ENCODE data around the gene DSC2. TPM values are rescaled to one million over a fixed set of nuclear protein-coding genes. Genes with fewer than 3 reads are reported as not detected.

The DSC2 gene
- total RNA-seq, 4 donors from 2014 or later, result 1.4 to 15.4 (median 2.8) TPM

DNA sequence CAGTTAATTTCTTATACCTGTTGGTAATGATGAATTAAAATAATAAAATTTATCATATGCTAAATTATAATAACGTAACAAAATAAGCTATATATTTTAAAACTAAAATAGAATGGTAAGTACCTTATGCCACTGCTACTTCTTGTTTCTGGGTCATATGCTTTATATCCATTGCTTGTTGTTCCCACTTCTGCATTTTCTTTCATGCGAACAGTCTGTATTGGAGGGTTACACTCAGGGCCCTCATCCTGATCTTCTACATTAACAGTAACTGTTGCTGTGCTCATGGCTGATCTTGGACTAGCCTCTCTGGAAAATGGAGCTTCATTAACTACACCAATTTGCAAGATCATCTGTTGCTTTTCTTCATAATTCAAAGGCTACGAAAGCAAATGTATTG is 22.2 kb downstream of the DSC2 start:
- no peak for TF ChIP-seq POLR2AphosphoS5 (IDR thresholded peaks at IDR 0.05)
- no peak for TF ChIP-seq POLR2A (IDR thresholded peaks at IDR 0.05)
- TF ChIP-seq, protein P1, sequence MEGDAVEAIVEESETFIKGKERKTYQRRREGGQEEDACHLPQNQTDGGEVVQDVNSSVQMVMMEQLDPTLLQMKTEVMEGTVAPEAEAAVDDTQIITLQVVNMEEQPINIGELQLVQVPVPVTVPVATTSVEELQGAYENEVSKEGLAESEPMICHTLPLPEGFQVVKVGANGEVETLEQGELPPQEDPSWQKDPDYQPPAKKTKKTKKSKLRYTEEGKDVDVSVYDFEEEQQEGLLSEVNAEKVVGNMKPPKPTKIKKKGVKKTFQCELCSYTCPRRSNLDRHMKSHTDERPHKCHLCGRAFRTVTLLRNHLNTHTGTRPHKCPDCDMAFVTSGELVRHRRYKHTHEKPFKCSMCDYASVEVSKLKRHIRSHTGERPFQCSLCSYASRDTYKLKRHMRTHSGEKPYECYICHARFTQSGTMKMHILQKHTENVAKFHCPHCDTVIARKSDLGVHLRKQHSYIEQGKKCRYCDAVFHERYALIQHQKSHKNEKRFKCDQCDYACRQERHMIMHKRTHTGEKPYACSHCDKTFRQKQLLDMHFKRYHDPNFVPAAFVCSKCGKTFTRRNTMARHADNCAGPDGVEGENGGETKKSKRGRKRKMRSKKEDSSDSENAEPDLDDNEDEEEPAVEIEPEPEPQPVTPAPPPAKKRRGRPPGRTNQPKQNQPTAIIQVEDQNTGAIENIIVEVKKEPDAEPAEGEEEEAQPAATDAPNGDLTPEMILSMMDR (IDR thresholded peaks at IDR 0.05), result no peak
- no peak for TF ChIP-seq EP300 (IDR thresholded peaks at IDR 0.05)
- Histone ChIP-seq H3K9me3 (no peaks in the 10 kb centered on the region), H3K27ac (no peak overlapping the region), H3K27me3 (no peaks in the 10 kb centered on the region), H3K36me3 (no peaks in the 10 kb centered on the region), H3K4me1 (no peaks in the 10 kb centered on the region), H3K4me3 (no peak overlapping the region)
- 93% methylated on average over 3 of the region's 3 CpGs for WGBS, 2 donors (ENCODE audit: low coverage in 1 of 2)
- no peak for ATAC-seq

DNA sequence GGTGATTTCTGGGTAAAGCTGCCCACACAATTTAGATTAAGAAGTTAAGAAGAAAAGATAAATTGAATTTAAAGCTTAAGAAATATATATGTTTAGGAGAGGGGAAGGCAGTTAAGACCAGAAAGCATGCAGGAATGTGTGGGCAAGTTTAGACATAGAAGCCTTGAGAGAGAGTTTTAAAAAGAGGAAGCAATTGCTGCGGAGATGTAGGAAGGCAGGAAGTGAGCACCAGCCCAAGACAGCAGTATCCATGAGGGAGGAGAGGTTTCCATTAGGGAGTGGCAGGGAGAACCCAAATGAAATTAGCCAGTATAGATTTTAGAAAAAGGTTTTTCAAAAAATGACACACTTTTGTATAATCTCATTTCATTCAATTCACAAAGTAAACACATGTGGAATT is 24.3 kb downstream of the DSC2 start:
- H3K27ac ChIP-seq, result no peak overlapping the region
- WGBS, 2 donors (ENCODE audit: low coverage in 1 of 2), result 61 to 83% methylated on average over 1 of the region's 1 CpG
- TF ChIP-seq EP300 (IDR thresholded peaks at IDR 0.05) (no peak), POLR2AphosphoS5 (IDR thresholded peaks at IDR 0.05) (no peak), POLR2A (IDR thresholded peaks at IDR 0.05) (no peak)
- TF ChIP-seq, protein P1 (IDR thresholded peaks at IDR 0.05), result no peak
- no peaks in the 10 kb centered on the region for H3K36me3 ChIP-seq
- ATAC-seq, result no peak
- no peak overlapping the region for H3K4me3 ChIP-seq
- no peaks in the 10 kb centered on the region for H3K27me3 ChIP-seq
- H3K9me3 ChIP-seq, result no peaks in the 10 kb centered on the region
- H3K4me1 ChIP-seq, result no peaks in the 10 kb centered on the region

DNA sequence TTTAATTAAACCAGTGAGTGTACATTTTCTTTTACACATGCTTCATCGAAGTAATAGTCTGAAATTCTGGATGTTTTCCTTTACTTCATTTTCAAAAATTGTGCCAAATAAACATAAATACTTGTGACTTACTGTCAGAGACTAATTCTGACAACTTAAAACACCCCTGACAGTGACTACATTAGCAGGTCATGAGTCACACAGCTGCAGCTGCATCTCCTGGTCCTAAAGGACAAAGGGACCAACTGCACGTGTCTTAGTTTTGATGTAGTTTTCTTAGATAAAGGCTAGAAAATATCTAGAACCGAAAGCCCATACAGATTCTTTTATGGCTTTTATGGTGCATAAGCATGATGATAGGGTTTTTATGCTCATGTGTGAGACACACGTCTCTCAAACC is 30.0 kb downstream of the DSC2 start:
- Histone ChIP-seq H3K36me3 (no peaks in the 10 kb centered on the region), H3K4me1 (no peaks in the 10 kb centered on the region), H3K4me3 (no peak overlapping the region), H3K27me3 (no peaks in the 10 kb centered on the region), H3K27ac (no peak overlapping the region), H3K9me3 (no peaks in the 10 kb centered on the region)
- TF ChIP-seq POLR2A (IDR thresholded peaks at IDR 0.05) (no peak), POLR2AphosphoS5 (IDR thresholded peaks at IDR 0.05) (no peak), EP300 (IDR thresholded peaks at IDR 0.05) (no peak)
- TF ChIP-seq, protein P1 (IDR thresholded peaks at IDR 0.05), result no peak
- WGBS, 2 donors (ENCODE audit: low coverage in 1 of 2), result 78 to 81% methylated on average over 4 of the region's 4 CpGs
- no peak for ATAC-seq

DNA sequence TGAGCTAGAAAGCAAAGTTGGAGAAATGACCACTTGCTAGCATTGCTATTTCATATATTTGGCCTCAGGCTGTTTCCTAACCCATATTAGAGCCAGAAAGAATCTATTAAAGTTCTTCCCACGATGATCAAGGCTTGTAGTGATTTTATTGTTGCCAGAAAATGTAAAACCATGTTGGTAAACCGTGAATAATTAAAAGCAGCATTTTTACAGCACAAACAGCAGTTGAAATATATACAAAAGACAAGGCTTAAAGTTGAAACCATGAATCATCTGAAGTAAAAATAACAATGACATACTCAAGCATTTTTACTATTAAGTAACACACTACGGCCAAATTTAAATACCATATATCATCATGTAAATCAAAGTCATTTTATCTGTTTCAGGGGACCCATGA is 32.0 kb downstream of the DSC2 start:
- no peak for ATAC-seq
- TF ChIP-seq POLR2A (IDR thresholded peaks at IDR 0.05) (no peak), EP300 (IDR thresholded peaks at IDR 0.05) (no peak), POLR2AphosphoS5 (IDR thresholded peaks at IDR 0.05) (no peak)
- TF ChIP-seq, protein P1 (IDR thresholded peaks at IDR 0.05), result no peak
- Histone ChIP-seq H3K27me3 (no peaks in the 10 kb centered on the region), H3K27ac (no peak overlapping the region), H3K36me3 (no peaks in the 10 kb centered on the region), H3K4me1 (no peaks in the 10 kb centered on the region), H3K4me3 (no peak overlapping the region), H3K9me3 (no peaks in the 10 kb centered on the region)
- WGBS, 2 donors (ENCODE audit: low coverage in 1 of 2), result 26 to 43% methylated on average over 3 of the region's 3 CpGs

DNA sequence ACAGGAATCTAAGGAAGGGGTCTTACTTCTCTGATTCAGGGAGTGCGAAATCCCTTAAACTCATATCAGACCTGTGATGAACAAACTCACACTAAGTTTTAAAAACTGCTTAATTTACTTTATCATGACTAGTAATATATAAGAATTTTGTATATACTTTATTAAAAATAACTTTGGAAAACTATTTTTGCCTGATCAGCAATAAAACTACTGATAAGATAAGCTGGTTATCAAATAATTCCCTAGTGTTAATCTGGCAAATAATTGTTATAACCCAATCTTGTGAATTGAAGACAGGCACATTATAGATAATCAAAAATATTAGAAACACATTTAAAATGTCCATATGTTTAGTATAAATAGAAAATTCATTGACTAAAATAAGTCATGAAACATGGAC is 36.0 kb downstream of the DSC2 start:
- no peak for ATAC-seq
- Histone ChIP-seq H3K9me3 (no peaks in the 10 kb centered on the region), H3K4me1 (no peaks in the 10 kb centered on the region), H3K27ac (no peak overlapping the region), H3K27me3 (no peaks in the 10 kb centered on the region), H3K36me3 (no peaks in the 10 kb centered on the region), H3K4me3 (no peak overlapping the region)
- no peak for TF ChIP-seq EP300 (IDR thresholded peaks at IDR 0.05)
- TF ChIP-seq, protein P1 (IDR thresholded peaks at IDR 0.05), result no peak
- TF ChIP-seq POLR2A (IDR thresholded peaks at IDR 0.05), result no peak
- TF ChIP-seq POLR2AphosphoS5 (IDR thresholded peaks at IDR 0.05), result no peak
- WGBS, 2 donors (ENCODE audit: low coverage in 1 of 2), result 86 to 89% methylated on average over 1 of the region's 1 CpG

All from gastroesophageal sphincter (tissue), 4 donors.